Retinal pigment epithelial cell (primary cell): Measurements from ENCODE around the gene OSTM1.
"Not testable (repeated sequence)": the region's sequence is repeated elsewhere in the genome, so short reads cannot be mapped to it uniquely, and the experiment has no call there.

Source experiments
- DNase-seq: peaks from one replicate; pipeline ENCODE4 v3.0.0-alpha.2; 2010; ENCODE audit warnings: low read depth
- H3K4me3 ChIP-seq: 2 replicates; pipeline ENCODE4 v1.5.1; 2011; ENCODE audit warnings: mild to moderate bottlenecking, low read length, control low read depth, moderate library complexity
- CTCF ChIP-seq: conservative IDR thresholded peaks from 2 replicates; pipeline ENCODE4 v1.5.1; 2011; ENCODE audit warnings: low read depth, low read length, control low read depth, inconsistent platforms

Gene OSTM1

GRCh38 chr6:108027594-108027993 lies 46.9 kb downstream of the OSTM1 start:
- H3K4me3 ChIP-seq = no peak overlapping the region
- TF ChIP-seq CTCF = no peak

GRCh38 chr6:108027056-108027455 lies 47.5 kb downstream of the OSTM1 start:
- no peak for TF ChIP-seq CTCF
- no peak overlapping the region for H3K4me3 ChIP-seq
- DNase-seq = no peak

More at GRCh38 chr6:108027594-108027993, 46.9 kb downstream of the OSTM1 start:
- peak; percentile 43 for DNase-seq

GRCh38 chr6:108024427-108025073 lies 50.0 kb downstream of the OSTM1 start:
- no peak for DNase-seq
- H3K4me3 ChIP-seq = no peak overlapping the region
- no peak for TF ChIP-seq CTCF

- TF ChIP-seq CTCF = no peak
- no peak overlapping the region for H3K4me3 ChIP-seq
- DNase-seq = no peak
These were observed 53.9 kb downstream of the OSTM1 start for GRCh38 chr6:108020472-108021116.

GRCh38 chr6:108016283-108016682 lies 58.3 kb downstream of the OSTM1 start:
- DNase-seq, H3K4me3 ChIP-seq: not testable (repeated sequence)

GRCh38 chr6:108013787-108014439 lies 60.6 kb downstream of the OSTM1 start:
- no peak for DNase-seq
- no peak overlapping the region for H3K4me3 ChIP-seq
- no peak for TF ChIP-seq CTCF

- no peak overlapping the region for H3K4me3 ChIP-seq
- DNase-seq = no peak
These were observed 64.6 kb downstream of the OSTM1 start for GRCh38 chr6:108009894-108010293.

GRCh38 chr6:108009258-108009657 lies 65.3 kb downstream of the OSTM1 start:
- DNase-seq, H3K4me3 ChIP-seq: not testable (repeated sequence)

More at GRCh38 chr6:108009894-108010293, 64.6 kb downstream of the OSTM1 start:
- TF ChIP-seq CTCF = no peak
